Omental fat pad (tissue), 4 donors: Measurements from ENCODE around the gene PRC1. TPM values are rescaled to one million over a fixed set of nuclear protein-coding genes. Genes with fewer than 3 reads are reported as not detected.
A peak's percentile ranks its signal among the peaks of the same experiment; 100 is the strongest.

ENCODE experiments used
- ATAC-seq: fragments of 150-250 bp; one replicate; pipeline ENCODE4 v1.9.1; 2016; ENCODE audit warnings: mild to moderate bottlenecking, moderate library complexity; ENCODE audit not compliant: low FRiP score
- DNase-seq: peaks from one replicate; pipeline ENCODE4 v3.0.0-alpha.2; 2019; ENCODE audit warnings: low spot score
- CTCF ChIP-seq, 3 donors: fragments of 450-650 bp; IDR thresholded peaks; one replicate each; pipeline ENCODE4 v1.5.1; 2016 to 2017; ENCODE audit warnings: antibody characterized with exemption in 3 of 3, mild to moderate bottlenecking in 3 of 3, moderate library complexity in 2 of 3
- total RNA-seq, 4 donors: library from RNA; depleted of rRNA; stranded (reverse); fragments of >200 nt; gene quantifications; one replicate each; pipeline ENCODE4 v1.1.0, GENCODE V29; 2016

Gene PRC1
- total RNA-seq, 4 donors from 2014 or later: 3.5 to 26.2 (median 11.9) TPM

GRCh38 chr15:90934949-90935751 lies 59.2 kb downstream of the PRC1 start, which contains the start of gene UNC45A:
UNC45A (plus strand) TSS chr15:90935285; CDS start chr15:90935325, 40 bp downstream.
- DNase-seq (peak; percentile 82), ATAC-seq (peak; percentile 85)
- TF ChIP-seq CTCF (IDR thresholded peaks at IDR 0.05): no peak

GRCh38 chr15:90934256-90934948 lies 59.9 kb downstream of the PRC1 start:
- ATAC-seq: peak; percentile 57
- DNase-seq: peak; percentile 54
- TF ChIP-seq CTCF (IDR thresholded peaks at IDR 0.05): peak in 2 of 3 donors; percentile 12 to 62

GRCh38 chr15:90933301-90933700 lies 61.0 kb downstream of the PRC1 start:
- no peak for TF ChIP-seq CTCF (IDR thresholded peaks at IDR 0.05)
- DNase-seq (no peak), ATAC-seq (no peak)

GRCh38 chr15:90932660-90932991 lies 61.7 kb downstream of the PRC1 start:
- DNase-seq (no peak), ATAC-seq (no peak)
- TF ChIP-seq CTCF (IDR thresholded peaks at IDR 0.05): no peak

- DNase-seq (peak; percentile 76), ATAC-seq (peak; percentile 63)
- TF ChIP-seq CTCF (IDR thresholded peaks at IDR 0.05): peak in 2 of 3 donors; percentile 61 to 62
These were observed 62.3 kb downstream of the PRC1 start, which contains the start of gene HDDC3 for GRCh38 chr15:90931828-90932659. HDDC3 (minus strand) TSS chr15:90932549; CDS start chr15:90932540, 9 bp downstream.

GRCh38 chr15:90931575-90931827 lies 62.8 kb downstream of the PRC1 start:
- no peak for DNase-seq
- no peak for TF ChIP-seq CTCF (IDR thresholded peaks at IDR 0.05)
- no peak for ATAC-seq
